ENCODE measurements around the gene TLL2. TPM values are rescaled to one million over a fixed set of nuclear protein-coding genes. Genes with fewer than 3 reads are reported as not detected.

The TLL2 gene
- total RNA-seq, 2 donors from 2014 or later, result 0.34 to 0.37 TPM

GRCh38 chr10:96319754-96320474 is 193.8 kb downstream of the TLL2 start:
- DNase-seq (no peak), ATAC-seq (peak; percentile 19)
- intact Hi-C loops (cut with DNase I, micrococcal nuclease), result no loop called here

GRCh38 chr10:96317067-96317833 is 196.5 kb downstream of the TLL2 start:
- no peak for DNase-seq
- no peak for ATAC-seq
- intact Hi-C loops (cut with DNase I, micrococcal nuclease), result no loop called here

Other genes with a start within 250 kb of the TLL2 start
- 10 to 100 TPM; 22.1 to 24.9 TPM for gene BLNK, start 242.4 kb downstream of the TLL2 start, total RNA-seq
- gene DNTT, start 209.5 kb downstream of the TLL2 start, total RNA-seq, result not detected
- gene OPALIN, start 154.9 kb downstream of the TLL2 start, total RNA-seq, result not detected
- 100 to 1,000 TPM; 259 to 271 TPM for gene TM9SF3, start 73.1 kb upstream of the TLL2 start, total RNA-seq
- 10 to 100 TPM; 10.1 to 13.0 TPM for gene PIK3AP1, start 206.6 kb upstream of the TLL2 start, total RNA-seq